Measurements from ENCODE around the gene STAT6.
"Not testable (repeated sequence)": the region's sequence is repeated elsewhere in the genome, so short reads cannot be mapped to it uniquely, and the experiment has no call there.

The STAT6 gene

GRCh38 chr12:57085999-57086492 lies 25.1 kb downstream of the STAT6 start:
- H3K4me3 ChIP-seq (ENCODE audit: low read depth, low read length) = peak overlapping the region; percentile 81
- TF ChIP-seq CTCF (IDR thresholded peaks at IDR 0.05; ENCODE audit: low read depth, low read length, missing control alignments) = no peak
- DNase-seq (ENCODE audit: low read depth) = no peak

- TF ChIP-seq CTCF (IDR thresholded peaks at IDR 0.05; ENCODE audit: low read depth, low read length, missing control alignments) = no peak
- no peak for DNase-seq (ENCODE audit: low read depth)
- no peak overlapping the region for H3K4me3 ChIP-seq (ENCODE audit: low read depth, low read length)
These were observed 30.3 kb downstream of the STAT6 start for GRCh38 chr12:57080855-57081254.

- no peak overlapping the region for H3K4me3 ChIP-seq (ENCODE audit: low read depth, low read length)
- no peak for DNase-seq (ENCODE audit: low read depth)
- no peak for TF ChIP-seq CTCF (IDR thresholded peaks at IDR 0.05; ENCODE audit: low read depth, low read length, missing control alignments)
These were observed 31.3 kb downstream of the STAT6 start for GRCh38 chr12:57079821-57080220.

GRCh38 chr12:57078519-57079404 lies 32.4 kb downstream of the STAT6 start, which contains the start of gene NEMP1:
TSS of gene NEMP1 (minus strand) at chr12:57078791. CDS start at chr12:57078745, 46 bp downstream.
- peak within 1 kb of the TSS; percentile 81 for H3K4me3 ChIP-seq (ENCODE audit: low read depth, low read length)
- no peak for TF ChIP-seq CTCF (IDR thresholded peaks at IDR 0.05; ENCODE audit: low read depth, low read length, missing control alignments)
- DNase-seq (ENCODE audit: low read depth) = peak; percentile 100

GRCh38 chr12:57073566-57074450 lies 37.4 kb downstream of the STAT6 start:
- DNase-seq (ENCODE audit: low read depth); H3K4me3 ChIP-seq (ENCODE audit: low read depth, low read length): not testable (repeated sequence)

GRCh38 chr12:57072661-57073060 lies 38.5 kb downstream of the STAT6 start:
- H3K4me3 ChIP-seq (ENCODE audit: low read depth, low read length) = no peak overlapping the region
- no peak for TF ChIP-seq CTCF (IDR thresholded peaks at IDR 0.05; ENCODE audit: low read depth, low read length, missing control alignments)
- DNase-seq (ENCODE audit: low read depth) = no peak

- H3K4me3 ChIP-seq (ENCODE audit: low read depth, low read length) = no peak overlapping the region
- peak; percentile 69 for DNase-seq (ENCODE audit: low read depth)
- TF ChIP-seq CTCF (IDR thresholded peaks at IDR 0.05; ENCODE audit: low read depth, low read length, missing control alignments) = peak; percentile 89
These were observed 41.6 kb downstream of the STAT6 start for GRCh38 chr12:57069523-57069922.
